ENCODE measurements around the gene PCP4. TPM values are rescaled to one million over a fixed set of nuclear protein-coding genes. Genes with fewer than 3 reads are reported as not detected.

PCP4 gene
- total RNA-seq: not detected in 2 replicates

- Mint-ChIP-seq H3K27ac (no peak within 1 kb of the TSS), H3K36me3 (ENCODE audit: low read depth) (no peaks in the 10 kb centered on the region)
- peak; percentile 12 for DNase-seq (ENCODE audit: low spot score)
These were observed at the start of gene PCP4 for GRCh38 chr21:39867198-39867650. Gene PCP4, plus strand, starts transcription at chr21:39867438. Its CDS starts 64 bp downstream, at chr21:39867502.

GRCh38 chr21:39818557-39818956 is 48.7 kb upstream of the PCP4 start:
- H3K27me3 Mint-ChIP-seq (ENCODE audit: low read depth): no peaks in the 10 kb centered on the region
- H3K27ac Mint-ChIP-seq: no peak overlapping the region
- H3K4me1 Mint-ChIP-seq (ENCODE audit: low read depth): no peaks in the 10 kb centered on the region
- intact Hi-C loops (cut with micrococcal nuclease): no loop called here
- no peak overlapping the region for H3K4me3 Mint-ChIP-seq (ENCODE audit: low read depth)
- H3K9me3 Mint-ChIP-seq: peaks cover 4% of the 10 kb centered on the region
- DNase-seq (ENCODE audit: low spot score): no peak
- no peaks in the 10 kb centered on the region for H3K36me3 Mint-ChIP-seq (ENCODE audit: low read depth)

More at GRCh38 chr21:39867198-39867650, at the start of gene PCP4:
- Mint-ChIP-seq H3K4me3 (ENCODE audit: low read depth) (no peak within 1 kb of the TSS), H3K4me1 (ENCODE audit: low read depth) (no peaks in the 10 kb centered on the region), H3K27me3 (ENCODE audit: low read depth) (no peaks in the 10 kb centered on the region), H3K9me3 (no peaks in the 10 kb centered on the region)
- intact Hi-C loops (cut with micrococcal nuclease): no loop called here

DNA sequence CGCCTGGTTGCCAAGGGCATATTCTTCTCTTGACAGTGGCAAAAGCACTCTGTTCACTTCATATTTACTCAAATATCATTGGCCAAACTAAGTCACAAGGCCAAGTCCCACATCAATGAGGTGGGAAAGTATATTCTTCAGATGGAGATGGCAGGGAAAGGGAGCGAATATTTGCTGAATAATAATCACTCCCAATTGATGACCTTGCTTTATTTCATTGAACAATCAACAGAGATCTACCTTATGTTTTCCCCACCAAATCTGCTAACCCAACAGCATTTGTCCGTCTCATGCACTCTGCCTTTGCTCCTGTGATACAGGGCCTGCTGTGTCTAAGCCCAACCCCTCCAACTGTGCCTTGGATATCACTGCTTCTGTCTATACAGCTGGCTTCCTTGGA is 45.2 kb upstream of the PCP4 start:
- intact Hi-C loops (cut with micrococcal nuclease): no loop called here
- Mint-ChIP-seq H3K27ac (no peak overlapping the region), H3K9me3 (peaks cover 9% of the 10 kb centered on the region), H3K4me3 (ENCODE audit: low read depth) (no peak overlapping the region), H3K4me1 (ENCODE audit: low read depth) (no peaks in the 10 kb centered on the region), H3K27me3 (ENCODE audit: low read depth) (no peaks in the 10 kb centered on the region), H3K36me3 (ENCODE audit: low read depth) (no peaks in the 10 kb centered on the region)
- no peak for DNase-seq (ENCODE audit: low spot score)

- Mint-ChIP-seq H3K36me3 (ENCODE audit: low read depth) (no peaks in the 10 kb centered on the region), H3K4me1 (ENCODE audit: low read depth) (no peaks in the 10 kb centered on the region), H3K27me3 (ENCODE audit: low read depth) (no peaks in the 10 kb centered on the region), H3K4me3 (ENCODE audit: low read depth) (no peak overlapping the region), H3K9me3 (peaks cover 6% of the 10 kb centered on the region), H3K27ac (no peak overlapping the region)
- intact Hi-C loops (cut with micrococcal nuclease): no loop called here
- no peak for DNase-seq (ENCODE audit: low spot score)
These were observed 42.0 kb upstream of the PCP4 start for GRCh38 chr21:39825250-39825649.

GRCh38 chr21:39834543-39834942 is 32.7 kb upstream of the PCP4 start:
- Mint-ChIP-seq H3K36me3 (ENCODE audit: low read depth) (no peaks in the 10 kb centered on the region), H3K4me3 (ENCODE audit: low read depth) (no peak overlapping the region), H3K9me3 (peaks cover 3% of the 10 kb centered on the region), H3K27ac (no peak overlapping the region), H3K27me3 (ENCODE audit: low read depth) (no peaks in the 10 kb centered on the region), H3K4me1 (ENCODE audit: low read depth) (no peaks in the 10 kb centered on the region)
- intact Hi-C loops (cut with micrococcal nuclease): no loop called here
- DNase-seq (ENCODE audit: low spot score): no peak

GRCh38 chr21:39837861-39838359 is 29.3 kb upstream of the PCP4 start:
- Mint-ChIP-seq H3K36me3 (ENCODE audit: low read depth) (no peaks in the 10 kb centered on the region), H3K9me3 (peaks cover 3% of the 10 kb centered on the region), H3K27me3 (ENCODE audit: low read depth) (no peaks in the 10 kb centered on the region), H3K27ac (no peak overlapping the region), H3K4me3 (ENCODE audit: low read depth) (no peak overlapping the region), H3K4me1 (ENCODE audit: low read depth) (no peaks in the 10 kb centered on the region)
- intact Hi-C loops (cut with micrococcal nuclease): no loop called here
- DNase-seq (ENCODE audit: low spot score): no peak

- H3K4me3 Mint-ChIP-seq (ENCODE audit: low read depth): no peak overlapping the region
- H3K9me3 Mint-ChIP-seq: peaks cover 9% of the 10 kb centered on the region
- H3K4me1 Mint-ChIP-seq (ENCODE audit: low read depth): no peaks in the 10 kb centered on the region
- H3K36me3 Mint-ChIP-seq (ENCODE audit: low read depth): no peaks in the 10 kb centered on the region
- intact Hi-C loops (cut with micrococcal nuclease): no loop called here
- DNase-seq (ENCODE audit: low spot score): no peak
- no peaks in the 10 kb centered on the region for H3K27me3 Mint-ChIP-seq (ENCODE audit: low read depth)
- no peak overlapping the region for H3K27ac Mint-ChIP-seq
These were observed 26.7 kb upstream of the PCP4 start for GRCh38 chr21:39840373-39841097.

GRCh38 chr21:39842741-39843459 is 24.3 kb upstream of the PCP4 start:
- Mint-ChIP-seq H3K27ac (no peak overlapping the region), H3K4me1 (ENCODE audit: low read depth) (no peaks in the 10 kb centered on the region), H3K36me3 (ENCODE audit: low read depth) (no peaks in the 10 kb centered on the region), H3K27me3 (ENCODE audit: low read depth) (no peaks in the 10 kb centered on the region), H3K4me3 (ENCODE audit: low read depth) (no peak overlapping the region), H3K9me3 (peaks cover 6% of the 10 kb centered on the region)
- no peak for DNase-seq (ENCODE audit: low spot score)
- intact Hi-C loops (cut with micrococcal nuclease): no loop called here

- H3K9me3 Mint-ChIP-seq: peaks cover 6% of the 10 kb centered on the region
These were observed 23.8 kb upstream of the PCP4 start for GRCh38 chr21:39843483-39843882.

GRCh38 chr21:39843916-39844315 is 23.3 kb upstream of the PCP4 start:
- Mint-ChIP-seq H3K9me3 (peaks cover 6% of the 10 kb centered on the region), H3K27me3 (ENCODE audit: low read depth) (no peaks in the 10 kb centered on the region), H3K4me1 (ENCODE audit: low read depth) (no peaks in the 10 kb centered on the region), H3K27ac (no peak overlapping the region), H3K4me3 (ENCODE audit: low read depth) (no peak overlapping the region), H3K36me3 (ENCODE audit: low read depth) (no peaks in the 10 kb centered on the region)
- intact Hi-C loops (cut with micrococcal nuclease): no loop called here
- no peak for DNase-seq (ENCODE audit: low spot score)

More at GRCh38 chr21:39843483-39843882, 23.8 kb upstream of the PCP4 start:
- Mint-ChIP-seq H3K27ac (no peak overlapping the region), H3K36me3 (ENCODE audit: low read depth) (no peaks in the 10 kb centered on the region), H3K4me1 (ENCODE audit: low read depth) (no peaks in the 10 kb centered on the region), H3K27me3 (ENCODE audit: low read depth) (no peaks in the 10 kb centered on the region), H3K4me3 (ENCODE audit: low read depth) (no peak overlapping the region)
- intact Hi-C loops (cut with micrococcal nuclease): no loop called here
- DNase-seq (ENCODE audit: low spot score): no peak

DNA sequence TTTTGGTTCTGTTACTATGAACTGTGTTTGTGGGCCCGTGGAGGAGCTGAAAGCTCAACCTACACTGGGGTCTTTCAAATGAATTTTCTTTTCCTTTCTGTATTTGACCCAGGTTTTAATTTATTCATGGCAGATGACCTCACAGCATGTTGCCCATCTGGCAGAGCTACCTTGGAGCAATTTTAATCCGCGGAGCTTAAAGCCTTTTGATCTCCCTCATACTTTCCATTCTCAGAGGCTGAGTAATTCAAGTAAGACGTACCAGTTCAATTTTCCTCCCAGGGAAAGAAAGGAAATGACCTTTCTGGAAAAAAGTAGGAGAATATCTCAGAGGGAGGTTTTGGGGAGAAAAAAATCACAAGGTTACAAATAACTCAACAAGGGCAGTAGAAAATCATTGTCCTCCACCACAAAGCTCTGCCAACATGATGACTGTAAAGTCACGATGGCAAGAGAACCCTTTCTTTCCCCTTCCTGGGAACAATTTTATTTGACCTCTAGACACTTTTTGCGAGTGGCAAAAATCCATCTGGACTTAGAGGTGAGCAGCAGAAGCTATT is 21.6 kb upstream of the PCP4 start:
- Mint-ChIP-seq H3K27me3 (ENCODE audit: low read depth) (no peaks in the 10 kb centered on the region), H3K27ac (no peak overlapping the region), H3K4me1 (ENCODE audit: low read depth) (no peaks in the 10 kb centered on the region), H3K9me3 (peaks cover 6% of the 10 kb centered on the region), H3K4me3 (ENCODE audit: low read depth) (no peak overlapping the region), H3K36me3 (ENCODE audit: low read depth) (no peaks in the 10 kb centered on the region)
- intact Hi-C loops (cut with micrococcal nuclease): no loop called here
- DNase-seq (ENCODE audit: low spot score): no peak

GRCh38 chr21:39847877-39848276 is 19.4 kb upstream of the PCP4 start:
- H3K27me3 Mint-ChIP-seq (ENCODE audit: low read depth): no peaks in the 10 kb centered on the region
- H3K9me3 Mint-ChIP-seq: peaks cover 6% of the 10 kb centered on the region
- no peaks in the 10 kb centered on the region for H3K36me3 Mint-ChIP-seq (ENCODE audit: low read depth)
- intact Hi-C loops (cut with micrococcal nuclease): no loop called here
- DNase-seq (ENCODE audit: low spot score): no peak
- no peak overlapping the region for H3K4me3 Mint-ChIP-seq (ENCODE audit: low read depth)
- H3K4me1 Mint-ChIP-seq (ENCODE audit: low read depth): no peaks in the 10 kb centered on the region
- H3K27ac Mint-ChIP-seq: no peak overlapping the region

Data from activated T-helper 2 cell treated with anti-CD3 and anti-CD28 coated beads, Interferon-gamma antibody, Interleukin-2, Interleukin-4, amounts not matched to agents 10 μg/mL and 5 μg/mL and 100 μg/mL, durations not matched to agents 14 hours and 24 hours and 36 hours (primary cell).